ENCODE results near the gene RCBTB1.

DNA sequence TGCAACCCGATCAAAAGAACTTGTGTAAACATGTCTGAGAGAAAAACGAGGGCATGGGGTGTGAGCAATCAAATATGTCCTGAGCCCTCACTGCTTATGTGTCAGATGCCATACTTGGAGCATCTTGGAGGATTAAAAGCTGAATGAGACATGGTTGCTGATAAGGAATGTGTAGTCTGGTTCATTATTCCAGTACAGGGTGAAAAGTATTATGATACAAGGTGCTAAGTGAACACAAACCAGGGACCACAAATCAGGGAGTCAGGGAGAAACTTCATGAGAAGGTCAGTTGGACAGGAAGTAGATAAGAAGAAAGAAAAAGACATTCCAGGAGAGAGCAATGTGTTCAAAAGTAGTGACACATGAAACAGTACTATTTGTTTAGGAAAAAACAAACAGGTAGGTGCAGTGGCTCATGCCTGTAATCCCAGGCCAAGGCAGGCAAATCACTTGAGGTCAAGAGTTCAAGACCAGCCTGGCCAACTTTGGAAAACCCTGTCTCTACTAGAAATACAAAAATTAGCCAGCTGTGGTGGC lies 2.0 kb upstream of the RCBTB1 start:
- TF ChIP-seq, protein P1, sequence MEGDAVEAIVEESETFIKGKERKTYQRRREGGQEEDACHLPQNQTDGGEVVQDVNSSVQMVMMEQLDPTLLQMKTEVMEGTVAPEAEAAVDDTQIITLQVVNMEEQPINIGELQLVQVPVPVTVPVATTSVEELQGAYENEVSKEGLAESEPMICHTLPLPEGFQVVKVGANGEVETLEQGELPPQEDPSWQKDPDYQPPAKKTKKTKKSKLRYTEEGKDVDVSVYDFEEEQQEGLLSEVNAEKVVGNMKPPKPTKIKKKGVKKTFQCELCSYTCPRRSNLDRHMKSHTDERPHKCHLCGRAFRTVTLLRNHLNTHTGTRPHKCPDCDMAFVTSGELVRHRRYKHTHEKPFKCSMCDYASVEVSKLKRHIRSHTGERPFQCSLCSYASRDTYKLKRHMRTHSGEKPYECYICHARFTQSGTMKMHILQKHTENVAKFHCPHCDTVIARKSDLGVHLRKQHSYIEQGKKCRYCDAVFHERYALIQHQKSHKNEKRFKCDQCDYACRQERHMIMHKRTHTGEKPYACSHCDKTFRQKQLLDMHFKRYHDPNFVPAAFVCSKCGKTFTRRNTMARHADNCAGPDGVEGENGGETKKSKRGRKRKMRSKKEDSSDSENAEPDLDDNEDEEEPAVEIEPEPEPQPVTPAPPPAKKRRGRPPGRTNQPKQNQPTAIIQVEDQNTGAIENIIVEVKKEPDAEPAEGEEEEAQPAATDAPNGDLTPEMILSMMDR (optimal IDR thresholded peaks at IDR 0.05 in 1 of 3, IDR thresholded peaks at IDR 0.05 in 1 of 3, conservative IDR thresholded peaks at IDR 0.05 in 1 of 3; ENCODE audit: extremely low read depth in 1 of 3, insufficient read depth in 2 of 3, low read length in 3 of 3) = no peak
- no peak for TF ChIP-seq EZH2 (IDR thresholded peaks at IDR 0.05; ENCODE audit: low read length)

Data from keratinocyte (primary cell).